ENCODE results near the gene TSPEAR. TPM values are rescaled to one million over a fixed set of nuclear protein-coding genes. Genes with fewer than 3 reads are reported as not detected.
A peak's percentile ranks its signal among the peaks of the same experiment; 100 is the strongest.
"Not testable (repeated sequence)": the region's sequence is repeated elsewhere in the genome, so short reads cannot be mapped to it uniquely, and the experiment has no call there.

The TSPEAR gene
- total RNA-seq, 1 donor from 2014 or later = 0.34 TPM

DNA sequence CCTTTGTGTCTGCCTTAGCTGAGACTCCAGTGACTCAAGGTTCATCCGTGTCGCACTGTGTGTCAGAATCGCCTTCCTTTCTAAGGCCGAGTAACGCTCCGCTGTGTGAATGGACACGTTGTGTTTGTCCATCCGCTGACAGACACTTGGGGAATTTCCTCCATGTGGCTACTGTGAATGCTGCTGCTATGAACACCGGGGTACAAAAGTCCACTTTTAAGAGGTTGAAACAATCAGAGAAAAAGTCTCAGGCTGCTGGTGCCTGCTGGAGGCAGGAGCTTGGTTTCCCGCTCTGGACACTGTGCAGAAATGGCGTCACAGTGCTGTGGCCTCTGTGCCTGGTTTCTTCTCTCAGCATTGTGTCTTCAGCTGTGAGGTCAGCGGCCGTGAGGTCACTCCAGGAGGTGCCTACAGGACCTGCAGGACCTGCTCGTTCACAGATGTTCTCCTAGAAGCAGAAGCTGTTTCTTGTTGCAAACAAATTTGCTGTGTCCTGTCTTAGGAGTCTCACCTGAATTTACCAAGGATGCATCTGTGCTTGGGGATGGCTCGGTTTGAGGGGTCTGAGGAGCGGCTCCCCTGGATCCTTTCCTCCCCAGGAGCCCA is 205.6 kb downstream of the TSPEAR start:
- TF ChIP-seq CTCF (conservative IDR thresholded peaks at IDR 0.05) = no peak
- H3K4me3 Mint-ChIP-seq = no peak overlapping the region
- H3K4me1 Mint-ChIP-seq (ENCODE audit: unreplicated experiment) = peaks cover 8% of the 10 kb centered on the region
- DNase-seq (ENCODE audit: extremely low spot score, unreplicated experiment) = no peak
- H3K27ac Mint-ChIP-seq = no peak overlapping the region
- no peaks in the 10 kb centered on the region for H3K9me3 Mint-ChIP-seq
- no peaks in the 10 kb centered on the region for H3K27me3 Mint-ChIP-seq
- no peaks in the 10 kb centered on the region for H3K36me3 Mint-ChIP-seq

GRCh38 chr21:44503901-44504399 is 207.4 kb downstream of the TSPEAR start:
- Mint-ChIP-seq H3K27ac (no peak overlapping the region), H3K27me3 (no peaks in the 10 kb centered on the region), H3K36me3 (no peaks in the 10 kb centered on the region), H3K4me3 (no peak overlapping the region), H3K9me3 (no peaks in the 10 kb centered on the region), H3K4me1 (ENCODE audit: unreplicated experiment) (peaks cover 8% of the 10 kb centered on the region)
- TF ChIP-seq CTCF (conservative IDR thresholded peaks at IDR 0.05) = no peak
- DNase-seq (ENCODE audit: extremely low spot score, unreplicated experiment) = no peak

DNA sequence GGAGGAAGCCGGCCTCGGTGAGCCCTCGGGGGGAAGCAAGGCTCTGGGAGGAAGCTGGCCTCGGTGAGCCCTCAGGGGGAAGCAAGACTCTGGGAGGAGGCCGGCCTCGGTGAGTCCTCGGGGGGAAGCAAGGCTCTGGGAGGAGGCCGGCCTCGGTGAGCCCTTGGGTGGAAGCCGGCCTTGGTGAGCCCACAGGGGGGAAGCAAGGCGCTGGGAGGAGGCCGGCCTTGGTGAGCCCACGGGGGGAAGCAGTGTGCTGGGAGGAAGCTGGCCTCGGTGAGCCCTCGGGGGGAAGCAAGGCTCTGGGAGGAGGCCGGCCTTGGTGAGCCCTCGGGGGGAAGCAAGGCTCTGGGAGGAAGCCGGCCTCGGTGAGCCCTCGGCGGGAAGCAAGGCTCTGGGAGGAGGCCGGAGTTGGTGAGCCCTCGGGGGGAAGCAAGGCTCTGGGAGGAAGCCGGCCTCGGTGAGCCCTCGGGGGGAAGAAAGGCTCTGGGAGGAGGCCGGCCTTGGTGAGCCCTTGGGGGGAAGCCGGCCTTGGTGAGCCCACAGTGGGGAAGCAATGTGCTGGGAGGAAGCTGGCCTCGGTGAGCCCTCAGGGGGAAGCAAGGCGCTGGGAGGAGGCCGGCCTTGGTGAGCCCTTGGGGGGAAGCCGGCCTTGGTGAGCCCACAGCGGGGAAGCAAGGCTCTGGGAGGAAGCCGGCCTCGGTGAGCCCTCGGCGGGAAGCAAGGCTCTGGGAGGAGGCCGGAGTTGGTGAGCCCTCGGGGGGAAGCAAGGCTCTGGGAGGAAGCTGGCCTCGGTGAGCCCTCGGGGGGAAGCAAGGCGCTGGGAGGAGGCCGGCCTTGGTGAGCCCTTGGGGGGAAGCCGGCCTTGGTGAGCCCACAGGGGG is 208.1 kb downstream of the TSPEAR start:
- not testable (repeated sequence) for H3K4me1 Mint-ChIP-seq (ENCODE audit: unreplicated experiment); H3K36me3 Mint-ChIP-seq; DNase-seq (ENCODE audit: extremely low spot score, unreplicated experiment); H3K27me3 Mint-ChIP-seq; H3K27ac Mint-ChIP-seq; H3K4me3 Mint-ChIP-seq; H3K9me3 Mint-ChIP-seq

DNA sequence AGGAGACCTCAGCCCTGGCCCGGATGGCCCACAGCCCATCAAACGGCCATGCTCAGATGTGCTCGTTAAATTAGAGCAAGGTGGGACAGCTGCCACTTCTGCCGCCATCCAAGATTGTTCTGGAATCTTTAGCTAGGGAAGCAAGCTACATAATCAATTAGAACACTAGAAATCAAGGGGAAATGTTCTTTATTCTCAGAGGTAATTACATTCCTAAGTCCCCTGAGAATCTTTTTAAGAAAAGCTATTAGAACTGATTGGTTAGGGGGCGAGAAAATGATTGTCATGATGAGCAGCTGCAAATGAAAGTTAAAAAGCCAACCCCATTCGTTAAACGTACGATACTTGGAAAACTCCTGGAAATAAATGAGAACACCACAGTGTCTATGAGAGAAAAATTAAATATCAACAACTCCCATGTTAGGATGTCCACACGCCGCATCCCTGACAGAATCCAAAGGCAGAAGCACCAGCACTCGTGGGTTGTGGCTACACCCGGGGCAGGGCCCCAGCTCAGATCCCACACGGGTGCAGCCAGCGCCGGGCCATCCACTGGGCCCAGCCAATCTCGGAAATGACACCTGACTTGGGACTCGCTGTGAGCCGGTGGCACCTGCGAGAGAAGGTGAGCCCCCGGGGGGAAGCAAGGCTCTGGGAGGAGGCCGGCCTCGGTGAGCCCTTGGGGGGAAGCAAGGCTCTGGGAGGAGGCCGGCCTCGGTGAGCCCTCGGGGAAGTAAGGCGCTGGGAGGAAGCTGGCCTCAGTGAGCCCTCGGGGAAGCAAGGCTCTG is 209.0 kb downstream of the TSPEAR start:
- no peak overlapping the region for H3K4me3 Mint-ChIP-seq
- peak overlapping the region; percentile 53 for H3K27ac Mint-ChIP-seq
- no peaks in the 10 kb centered on the region for H3K27me3 Mint-ChIP-seq
- no peak for TF ChIP-seq CTCF (conservative IDR thresholded peaks at IDR 0.05)
- peaks cover 17% of the 10 kb centered on the region for H3K4me1 Mint-ChIP-seq (ENCODE audit: unreplicated experiment)
- no peaks in the 10 kb centered on the region for H3K36me3 Mint-ChIP-seq
- H3K9me3 Mint-ChIP-seq = no peaks in the 10 kb centered on the region
- no peak for DNase-seq (ENCODE audit: extremely low spot score, unreplicated experiment)

GRCh38 chr21:44500111-44500510 is 211.3 kb downstream of the TSPEAR start:
- H3K4me1 Mint-ChIP-seq (ENCODE audit: unreplicated experiment) = peaks cover 10% of the 10 kb centered on the region
- H3K9me3 Mint-ChIP-seq = no peaks in the 10 kb centered on the region
- H3K27me3 Mint-ChIP-seq = no peaks in the 10 kb centered on the region
- no peak overlapping the region for H3K27ac Mint-ChIP-seq
- TF ChIP-seq CTCF (conservative IDR thresholded peaks at IDR 0.05) = no peak
- peaks cover 4% of the 10 kb centered on the region for H3K36me3 Mint-ChIP-seq
- no peak overlapping the region for H3K4me3 Mint-ChIP-seq
- no peak for DNase-seq (ENCODE audit: extremely low spot score, unreplicated experiment)

Measured in type B pancreatic cell (in vitro differentiated cells).